Left cardiac atrium (tissue), 4 donors: ENCODE results near the gene WDR18. TPM values are rescaled to one million over a fixed set of nuclear protein-coding genes. Genes with fewer than 3 reads are reported as not detected.

Source experiments
- ATAC-seq, 2 donors: fragments of 200-7000 bp; cut with Tn5 transposase; one replicate each; pipeline ENCODE4 v1.9.1; 2020; ENCODE audit warnings: mild to moderate bottlenecking in 2 of 2, moderate library complexity in 2 of 2
- DNase-seq: peaks from one replicate; pipeline ENCODE4 v3.0.0-alpha.2; 2020
- intact Hi-C, 2 donors: fragments of 100-400 bp; cut with DNase I; formaldehyde crosslinking; loops; one replicate each; pipeline versions ENCODE4 v1.14.1 to v1.15.1; 2022 to 2023
- total RNA-seq, 2 donors: library from RNA; stranded (reverse); fragmentation: NEBNext Ultra II Directional; extraction: Animal tissue kit (Norgen Biotek cat#: 25700); gene quantifications; one replicate each; pipeline ENCODE4 v1.2.1, GENCODE V29; 2021
- donor health status: DM: no; HTN: yes; CAD: no.
- donor health status: DM: no; HTN: yes; CAD: no; lungs with severe emphysema.
- donor health status: DM: yes; HTN: yes; CAD: no.
- donor health status: Dilated cardiomyopathy.

Gene WDR18
- total RNA-seq, 2 donors from 2014 or later: 16.2 to 17.2 TPM

DNA sequence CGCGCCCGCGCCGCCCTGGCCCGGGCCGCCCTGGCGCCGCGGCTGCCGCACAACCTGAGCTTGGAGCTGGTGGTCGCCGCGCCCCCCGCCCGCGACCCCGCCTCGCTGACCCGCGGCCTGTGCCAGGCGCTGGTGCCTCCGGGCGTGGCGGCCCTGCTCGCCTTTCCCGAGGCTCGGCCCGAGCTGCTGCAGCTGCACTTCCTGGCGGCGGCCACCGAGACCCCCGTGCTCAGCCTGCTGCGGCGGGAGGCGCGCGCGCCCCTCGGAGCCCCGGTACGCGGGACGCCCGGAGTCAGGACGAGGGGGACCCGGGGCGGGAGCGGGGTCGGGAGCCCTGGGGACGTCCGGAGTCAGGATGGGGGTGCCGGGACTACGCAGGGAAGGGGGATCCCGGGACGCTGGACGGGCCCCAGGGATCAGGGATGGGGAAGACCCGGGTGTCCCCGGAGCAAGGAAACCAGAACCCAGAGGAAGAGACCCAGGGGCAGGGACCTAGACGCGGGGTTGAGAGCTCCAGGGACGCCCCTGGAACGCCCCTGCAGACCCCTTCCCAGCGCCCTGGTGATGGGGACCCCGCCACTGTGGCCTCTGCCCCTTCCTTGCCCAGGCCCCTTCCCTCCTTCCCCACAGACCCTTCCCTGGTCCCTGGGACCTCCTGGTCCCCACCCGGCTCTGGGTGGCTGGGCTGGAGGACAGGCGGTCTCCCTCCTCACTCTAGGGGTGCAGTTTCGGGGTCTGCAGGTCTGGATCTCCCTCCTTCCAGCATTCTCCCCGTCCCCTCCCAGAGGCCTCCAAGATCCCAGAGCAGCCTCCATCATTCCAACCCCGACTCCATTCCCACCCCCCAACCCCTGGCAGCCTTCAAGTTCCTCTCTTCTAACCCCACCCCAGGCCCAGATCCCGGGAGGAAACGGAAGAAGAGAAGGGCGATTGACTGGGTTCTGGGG, 16.7 kb downstream of the WDR18 start:
- DNase-seq (no peak), ATAC-seq (no peak)
- intact Hi-C loops: no loop called here

DNA sequence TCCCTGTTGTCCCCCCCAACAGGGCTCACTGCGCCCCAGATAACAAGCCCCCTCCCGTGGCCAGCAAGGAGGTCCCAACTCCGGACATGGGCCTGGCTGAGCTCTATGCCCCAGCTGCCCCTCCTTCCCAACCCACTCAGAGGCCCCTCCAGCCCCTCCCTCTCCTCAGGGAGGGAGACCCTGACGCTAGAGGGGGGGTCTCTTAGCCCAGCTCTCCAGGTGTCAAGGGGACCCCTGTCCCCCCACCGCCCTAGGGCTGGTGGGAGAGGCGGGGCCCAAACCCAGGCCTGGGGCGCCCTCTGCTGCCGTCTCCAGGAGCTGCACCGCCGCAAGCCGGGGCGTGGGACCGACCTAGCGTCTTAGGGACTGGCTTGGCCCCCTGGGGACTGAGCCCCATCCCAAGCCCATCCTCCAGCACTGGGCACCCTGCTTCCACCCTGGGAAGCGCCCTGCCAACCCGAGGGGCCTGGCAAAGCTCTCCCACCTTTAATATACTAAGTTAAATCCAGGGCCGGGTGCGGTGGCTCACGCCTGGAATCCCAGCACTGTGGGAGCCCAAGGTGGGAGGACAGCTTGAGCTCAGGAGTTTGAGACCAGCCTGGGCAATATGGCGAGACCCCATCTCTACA, 17.5 kb downstream of the WDR18 start:
- ATAC-seq (peak; percentile 63 to 66), DNase-seq (no peak)
- intact Hi-C loops: no loop called here

DNA sequence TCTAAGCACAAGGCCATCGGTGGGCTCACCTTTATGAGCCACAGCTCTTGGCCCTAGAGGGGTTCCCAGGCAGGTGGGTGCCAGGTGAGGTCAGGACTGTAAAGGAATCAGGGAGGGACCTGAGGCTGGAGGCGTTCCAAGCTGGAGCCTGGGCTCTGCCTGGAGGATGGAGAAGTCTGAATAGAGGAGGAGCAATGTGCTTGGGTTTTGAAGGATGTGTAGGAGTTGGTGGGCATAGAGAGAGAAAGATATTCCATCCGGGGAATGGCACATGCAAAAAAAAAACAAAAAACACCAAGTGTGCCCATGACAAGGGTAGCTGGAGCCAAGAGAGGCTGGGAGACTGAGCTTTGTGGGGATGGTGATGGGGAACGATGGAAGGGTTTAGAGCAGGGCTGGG, 18.5 kb downstream of the WDR18 start:
- DNase-seq (no peak), ATAC-seq (no peak)
- intact Hi-C loops: no loop called here

DNA sequence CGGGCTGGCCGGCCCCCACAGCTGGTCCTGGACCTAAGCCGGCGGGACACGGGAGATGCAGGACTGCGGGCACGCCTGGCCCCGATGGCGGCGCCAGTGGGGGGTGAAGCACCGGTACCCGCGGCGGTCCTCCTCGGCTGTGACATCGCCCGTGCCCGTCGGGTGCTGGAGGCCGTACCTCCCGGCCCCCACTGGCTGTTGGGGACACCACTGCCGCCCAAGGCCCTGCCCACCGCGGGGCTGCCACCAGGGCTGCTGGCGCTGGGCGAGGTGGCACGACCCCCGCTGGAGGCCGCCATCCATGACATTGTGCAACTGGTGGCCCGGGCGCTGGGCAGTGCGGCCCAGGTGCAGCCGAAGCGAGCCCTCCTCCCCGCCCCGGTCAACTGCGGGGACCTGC, 19.1 kb downstream of the WDR18 start:
- intact Hi-C loops: no loop called here
- ATAC-seq (no peak), DNase-seq (no peak)

DNA sequence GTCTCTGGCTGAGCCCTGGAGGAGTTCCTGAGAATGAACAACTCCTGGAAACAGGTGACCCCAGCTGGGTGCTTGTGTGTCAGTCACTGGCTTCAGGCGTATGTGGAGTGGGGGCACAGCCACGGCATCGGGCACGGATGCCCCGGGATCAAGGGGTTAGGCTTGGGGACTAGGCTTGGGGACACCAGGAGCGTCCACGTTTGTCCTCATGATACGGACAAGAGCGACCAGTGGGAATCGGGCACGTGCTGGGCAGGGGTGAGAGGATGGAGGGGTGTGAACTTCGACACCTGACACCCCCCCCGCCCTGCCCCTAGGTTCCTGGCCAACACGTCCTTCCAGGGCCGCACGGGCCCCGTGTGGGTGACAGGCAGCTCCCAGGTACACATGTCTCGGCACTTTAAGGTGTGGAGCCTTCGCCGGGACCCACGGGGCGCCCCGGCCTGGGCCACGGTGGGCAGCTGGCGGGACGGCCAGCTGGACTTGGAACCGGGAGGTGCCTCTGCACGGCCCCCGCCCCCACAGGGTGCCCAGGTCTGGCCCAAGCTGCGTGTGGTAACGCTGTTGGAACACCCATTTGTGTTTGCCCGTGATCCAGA, 20.2 kb downstream of the WDR18 start:
- DNase-seq: no peak
- ATAC-seq: no peak
- intact Hi-C loops: no loop called here

DNA sequence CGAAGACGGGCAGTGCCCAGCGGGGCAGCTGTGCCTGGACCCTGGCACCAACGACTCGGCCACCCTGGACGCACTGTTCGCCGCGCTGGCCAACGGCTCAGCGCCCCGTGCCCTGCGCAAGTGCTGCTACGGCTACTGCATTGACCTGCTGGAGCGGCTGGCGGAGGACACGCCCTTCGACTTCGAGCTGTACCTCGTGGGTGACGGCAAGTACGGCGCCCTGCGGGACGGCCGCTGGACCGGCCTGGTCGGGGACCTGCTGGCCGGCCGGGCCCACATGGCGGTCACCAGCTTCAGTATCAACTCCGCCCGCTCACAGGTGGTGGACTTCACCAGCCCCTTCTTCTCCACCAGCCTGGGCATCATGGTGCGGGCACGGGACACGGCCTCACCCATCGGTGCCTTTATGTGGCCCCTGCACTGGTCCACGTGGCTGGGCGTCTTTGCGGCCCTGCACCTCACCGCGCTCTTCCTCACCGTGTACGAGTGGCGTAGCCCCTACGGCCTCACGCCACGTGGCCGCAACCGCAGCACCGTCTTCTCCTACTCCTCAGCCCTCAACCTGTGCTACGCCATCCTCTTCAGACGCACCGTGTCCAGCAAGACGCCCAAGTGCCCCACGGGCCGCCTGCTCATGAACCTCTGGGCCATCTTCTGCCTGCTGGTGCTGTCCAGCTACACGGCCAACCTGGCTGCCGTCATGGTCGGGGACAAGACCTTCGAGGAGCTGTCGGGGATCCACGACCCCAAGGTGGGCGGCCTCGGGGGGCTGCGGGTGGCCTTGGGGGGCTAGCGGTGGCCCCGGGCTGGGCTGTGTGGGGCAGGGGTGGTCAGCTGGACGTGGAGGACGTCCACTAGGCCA, 20.9 kb downstream of the WDR18 start:
- ATAC-seq (no peak), DNase-seq (no peak)
- intact Hi-C loops: no loop called here

DNA sequence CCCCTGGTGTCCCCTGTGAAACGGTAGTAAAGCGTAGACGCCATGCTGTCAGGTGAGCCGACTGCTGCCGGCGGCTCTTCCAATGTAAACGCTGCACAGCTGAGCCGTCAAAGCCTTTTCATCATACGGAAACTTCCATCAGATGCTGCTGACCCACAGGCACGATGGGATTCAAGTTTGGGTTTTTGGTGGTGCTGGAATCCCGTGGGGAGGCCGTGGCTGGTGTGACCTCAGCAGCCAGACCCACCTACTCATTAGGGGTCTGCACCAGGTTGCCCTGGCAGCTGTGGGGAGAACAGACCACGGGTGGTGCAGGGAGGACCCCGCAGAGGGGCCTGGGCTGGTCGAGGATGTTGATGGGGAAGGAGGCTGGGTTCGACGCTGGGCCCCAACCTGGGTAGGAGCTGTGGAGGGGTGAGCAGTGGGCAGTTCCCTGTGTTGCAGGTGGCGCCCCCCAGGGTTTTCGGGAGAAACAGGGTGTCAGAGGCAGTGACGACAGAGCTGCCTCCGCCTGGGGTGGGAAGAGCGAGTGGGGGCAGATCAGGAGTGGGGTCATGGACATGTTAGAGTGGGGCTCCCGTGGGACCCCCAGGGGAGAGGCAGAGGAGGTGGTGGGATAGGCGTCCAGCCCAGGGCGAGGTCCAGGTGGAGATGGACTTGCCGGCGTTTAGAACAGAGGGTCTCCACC, 22.7 kb downstream of the WDR18 start:
- DNase-seq (no peak), ATAC-seq (no peak)
- intact Hi-C loops: no loop called here

DNA sequence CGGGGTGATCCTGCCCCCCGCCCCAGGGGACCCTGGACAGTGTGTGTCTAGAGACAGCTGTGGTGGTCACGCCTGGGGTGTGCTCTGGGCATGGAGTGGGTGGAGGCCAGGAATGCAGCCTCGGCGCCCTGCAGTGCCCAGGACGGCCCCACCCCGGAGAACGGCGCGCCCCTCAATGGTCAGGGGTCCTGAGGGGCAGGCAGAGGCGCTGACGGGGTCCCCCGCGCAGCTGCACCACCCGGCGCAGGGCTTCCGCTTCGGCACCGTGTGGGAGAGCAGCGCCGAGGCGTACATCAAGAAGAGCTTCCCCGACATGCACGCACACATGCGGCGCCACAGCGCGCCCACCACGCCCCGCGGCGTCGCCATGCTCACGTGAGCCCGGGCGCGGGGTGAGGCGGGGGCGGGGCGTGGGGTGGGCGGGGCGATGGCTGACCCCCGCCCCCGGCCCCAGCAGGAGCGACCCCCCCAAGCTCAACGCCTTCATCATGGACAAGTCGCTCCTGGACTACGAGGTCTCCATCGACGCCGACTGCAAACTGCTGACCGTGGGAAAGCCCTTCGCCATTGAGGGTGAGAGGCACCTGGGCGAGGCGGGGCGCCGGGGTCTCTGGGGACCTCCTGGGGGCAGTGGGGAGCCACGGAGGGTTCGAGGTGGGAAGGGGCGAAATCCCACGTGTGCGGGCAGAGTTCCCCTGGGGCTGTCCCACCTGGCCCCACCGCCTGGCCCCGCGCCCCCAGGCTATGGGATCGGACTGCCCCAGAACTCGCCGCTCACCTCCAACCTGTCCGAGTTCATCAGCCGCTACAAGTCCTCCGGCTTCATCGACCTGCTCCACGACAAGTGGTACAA, 23.5 kb downstream of the WDR18 start:
- DNase-seq: no peak
- intact Hi-C loops: no loop called here
- ATAC-seq: no peak

DNA sequence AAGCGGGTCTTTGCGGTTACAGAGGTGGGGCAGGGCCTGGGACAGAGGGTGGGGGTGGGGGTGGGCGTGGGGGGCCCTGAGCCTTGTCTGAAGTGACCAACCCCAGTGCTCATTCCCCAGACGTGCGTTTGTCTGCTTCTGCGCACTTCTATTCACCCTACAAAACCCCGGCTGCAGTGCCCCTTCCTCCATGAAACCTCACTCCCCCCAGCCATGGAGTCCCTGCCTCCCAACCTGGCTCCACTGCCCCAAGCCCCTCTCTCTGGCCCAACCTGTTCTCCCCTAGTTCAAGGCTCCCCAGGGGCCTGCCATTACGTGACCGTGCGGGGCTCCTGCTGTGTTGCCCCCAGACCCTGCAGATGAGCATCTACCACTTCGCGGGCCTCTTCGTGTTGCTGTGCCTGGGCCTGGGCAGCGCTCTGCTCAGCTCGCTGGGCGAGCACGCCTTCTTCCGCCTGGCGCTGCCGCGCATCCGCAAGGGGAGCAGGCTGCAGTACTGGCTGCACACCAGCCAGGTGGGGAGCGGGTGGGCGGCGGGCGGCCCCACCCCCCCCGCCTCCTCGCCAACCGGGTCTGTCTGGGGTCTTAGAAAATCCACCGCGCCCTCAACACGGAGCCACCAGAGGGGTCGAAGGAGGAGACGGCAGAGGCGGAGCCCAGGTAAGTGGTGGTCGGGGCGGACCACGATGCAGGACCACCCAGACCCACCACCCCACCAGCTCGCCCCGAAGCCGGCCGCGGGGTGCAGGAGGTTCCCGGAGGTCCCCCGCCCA, 24.3 kb downstream of the WDR18 start:
- intact Hi-C loops: no loop called here
- ATAC-seq (no peak), DNase-seq (no peak)

DNA sequence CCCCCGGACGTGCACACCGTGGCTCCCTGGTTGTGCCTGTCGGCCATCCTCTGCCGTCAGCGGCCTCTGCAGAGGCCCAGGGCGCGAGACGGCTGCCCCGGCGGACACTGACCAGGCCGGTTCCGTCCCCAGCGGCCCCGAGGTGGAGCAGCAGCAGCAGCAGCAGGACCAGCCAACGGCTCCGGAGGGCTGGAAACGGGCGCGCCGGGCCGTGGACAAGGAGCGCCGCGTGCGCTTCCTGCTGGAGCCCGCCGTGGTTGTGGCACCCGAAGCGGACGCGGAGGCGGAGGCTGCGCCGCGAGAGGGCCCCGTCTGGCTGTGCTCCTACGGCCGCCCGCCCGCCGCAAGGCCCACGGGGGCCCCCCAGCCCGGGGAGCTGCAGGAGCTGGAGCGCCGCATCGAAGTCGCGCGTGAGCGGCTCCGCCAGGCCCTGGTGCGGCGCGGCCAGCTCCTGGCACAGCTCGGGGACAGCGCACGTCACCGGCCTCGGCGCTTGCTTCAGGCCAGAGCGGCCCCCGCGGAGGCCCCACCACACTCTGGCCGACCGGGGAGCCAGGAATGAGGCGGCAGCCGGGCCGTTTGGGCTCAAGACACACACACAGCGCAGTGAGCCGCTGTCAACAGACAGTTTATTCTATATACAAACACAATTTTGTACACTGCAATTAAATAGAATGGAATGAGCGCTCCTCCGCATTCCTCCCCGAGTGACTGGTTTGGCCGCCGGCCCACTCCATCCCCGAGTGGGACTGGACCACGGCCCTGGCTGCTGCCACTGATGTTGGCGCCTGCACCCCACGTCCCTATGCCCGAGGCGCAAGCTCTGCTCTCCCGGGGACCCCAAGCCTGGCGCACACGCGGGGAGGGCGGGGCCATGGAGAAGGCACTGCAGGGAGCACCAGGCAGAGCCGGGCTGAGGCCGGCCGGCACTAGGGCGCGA, 25.2 kb downstream of the WDR18 start:
- DNase-seq: peak; percentile 65
- peak; percentile 50 to 75 for ATAC-seq
- intact Hi-C loops: no loop called here

DNA sequence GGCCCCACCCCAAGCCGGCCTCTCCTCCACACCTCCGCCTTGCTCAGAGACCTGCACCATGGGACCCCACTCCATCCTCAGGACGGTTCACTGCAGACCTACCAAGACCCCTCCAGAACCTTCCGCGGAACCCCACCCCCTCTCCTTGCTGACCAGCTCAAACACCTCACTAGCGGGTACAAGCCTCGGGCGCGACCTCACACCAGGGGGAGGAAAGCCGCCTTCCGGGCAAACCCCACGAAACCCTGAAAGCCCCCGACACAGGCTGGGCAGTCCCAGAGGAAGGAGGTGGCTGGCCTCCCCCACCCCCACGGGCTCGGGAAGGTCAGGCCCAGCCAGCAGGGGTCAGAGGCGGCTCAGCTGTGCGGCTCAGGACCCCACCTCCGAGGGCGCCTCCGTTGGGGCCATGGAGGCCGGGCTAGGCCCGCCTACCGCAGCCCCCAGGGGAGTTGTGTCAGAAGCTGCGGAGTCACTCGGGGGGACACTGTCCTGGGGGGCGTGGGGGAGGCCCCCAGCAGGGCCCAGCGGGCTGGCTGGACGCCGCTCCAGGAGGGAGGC, 25.9 kb downstream of the WDR18 start:
- DNase-seq (no peak), ATAC-seq (no peak)
- intact Hi-C loops: no loop called here

DNA sequence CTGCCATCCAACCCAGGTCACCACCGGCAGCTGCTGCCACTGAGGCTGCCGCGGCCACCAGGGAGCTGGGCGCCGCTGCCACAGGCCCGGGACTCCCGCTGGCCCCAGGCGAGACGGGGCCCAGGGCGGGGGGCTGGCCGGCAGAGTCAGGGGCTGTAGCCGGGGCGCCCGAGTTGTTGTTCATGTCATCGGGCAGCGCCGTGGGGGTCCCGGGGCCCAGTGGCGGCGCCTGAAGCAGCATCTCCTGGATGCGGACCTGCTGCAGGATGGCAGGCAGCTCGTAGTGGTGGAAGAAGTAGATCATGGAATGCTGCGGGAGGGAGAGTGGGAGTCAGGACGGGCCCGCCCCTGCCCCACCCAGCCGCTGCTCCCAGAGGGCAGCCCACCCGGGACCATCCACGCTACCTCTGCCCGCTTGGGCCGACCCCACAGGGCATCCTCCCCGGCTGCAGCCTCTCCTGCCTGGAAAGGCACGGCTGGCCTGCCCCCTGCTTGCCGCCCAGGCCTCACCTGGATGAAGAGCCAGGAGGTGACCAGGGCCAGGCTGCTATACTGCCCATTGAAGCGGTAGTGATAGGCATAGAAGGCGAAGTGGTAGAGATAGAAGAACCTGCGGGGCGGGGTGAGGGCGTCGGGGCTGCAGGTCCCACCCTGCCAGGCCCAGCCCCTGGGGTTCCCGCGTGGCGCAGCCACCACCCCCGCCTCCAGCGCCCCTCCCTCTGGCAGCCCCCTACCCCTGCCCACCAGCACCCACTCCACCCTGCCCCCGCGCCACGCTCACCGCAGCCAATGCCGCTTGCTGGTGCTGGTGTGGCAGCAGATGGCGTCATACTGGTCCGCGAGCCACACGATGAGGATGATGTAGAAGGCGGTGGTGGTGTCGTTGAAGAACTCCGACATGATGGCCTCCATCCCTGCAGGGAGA, 26.7 kb downstream of the WDR18 start:
- no peak for ATAC-seq
- intact Hi-C loops: no loop called here
- no peak for DNase-seq

DNA sequence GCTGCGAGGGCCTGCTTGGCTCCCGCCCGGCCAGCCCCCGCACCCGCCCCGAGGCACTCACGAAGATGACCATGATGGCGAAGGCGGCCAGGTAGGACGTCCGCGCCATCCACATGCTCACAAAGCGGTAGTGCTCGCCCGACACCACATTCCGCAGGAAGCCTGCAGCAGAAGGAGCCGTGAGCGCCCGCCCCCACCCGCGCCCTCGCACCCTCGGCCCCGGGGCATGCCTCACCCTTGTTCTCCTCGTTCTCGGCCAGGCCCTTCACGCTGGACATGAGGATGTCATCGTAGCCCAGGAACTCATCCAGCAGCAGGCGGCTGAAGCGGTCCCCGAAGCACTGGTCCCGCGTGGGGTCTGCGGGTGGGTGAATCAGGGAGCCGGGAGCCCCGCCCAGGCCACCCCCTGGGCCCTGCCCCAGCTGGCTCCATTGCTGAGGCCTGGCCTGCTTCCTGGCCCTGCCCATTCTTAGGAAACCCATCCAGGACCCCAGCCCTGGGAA, 27.7 kb downstream of the WDR18 start:
- intact Hi-C loops: no loop called here
- ATAC-seq: no peak
- DNase-seq: no peak

DNA sequence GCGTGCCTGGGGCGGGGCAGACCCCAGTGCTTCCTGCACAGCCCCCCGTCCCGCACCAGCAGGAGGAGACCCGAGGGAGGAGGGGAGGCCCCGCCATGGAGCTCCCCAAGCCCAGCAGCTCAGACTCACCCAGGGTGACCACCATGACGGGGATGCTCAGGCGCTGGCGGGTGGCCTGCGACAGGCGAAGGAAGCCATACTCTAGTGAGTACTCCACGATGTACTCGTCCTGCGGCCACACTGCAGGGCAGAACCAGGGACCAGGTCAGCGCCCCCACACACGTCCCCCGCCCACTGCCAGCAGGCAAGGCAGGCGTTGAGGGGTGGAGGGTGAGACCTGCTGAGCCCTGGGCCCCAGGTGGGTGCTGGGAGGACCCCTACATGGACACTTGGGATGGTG, 28.2 kb downstream of the WDR18 start:
- ATAC-seq: no peak
- intact Hi-C loops: no loop called here

DNA sequence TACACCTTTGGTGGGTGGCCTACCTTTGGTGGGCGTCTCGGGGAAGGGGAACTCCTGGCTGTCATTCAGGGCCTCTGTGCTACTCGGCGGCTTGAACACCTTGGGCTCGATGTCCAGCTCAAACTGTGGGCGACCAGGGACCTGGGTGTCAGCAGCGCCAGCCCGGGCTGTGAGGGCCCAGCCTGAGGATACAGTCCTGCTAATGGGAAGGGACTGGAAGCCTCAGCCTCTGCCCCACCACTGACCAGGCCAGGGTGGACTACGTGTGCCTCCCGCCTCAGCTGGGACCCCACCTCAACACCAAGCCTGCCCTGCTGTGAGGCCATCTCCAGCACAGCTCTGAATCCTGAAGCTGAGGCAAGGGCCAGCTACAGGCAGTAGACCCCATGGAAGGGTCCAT, 29.1 kb downstream of the WDR18 start:
- DNase-seq (no peak), ATAC-seq (no peak)
- intact Hi-C loops: no loop called here

More for the DNA sequence above, 28.2 kb downstream of the WDR18 start:
- no peak for DNase-seq
